Fibroblast of pulmonary artery (primary cell): ENCODE data around the gene IFIT1.

ENCODE experiments used
- DNase-seq: peaks from one replicate; pipeline ENCODE4 v3.0.0-alpha.2; 2010; ENCODE audit warnings: low read depth
- H3K4me3 ChIP-seq: replicated peaks from 2 replicates; pipeline ENCODE4 v1.5.1; 2011; ENCODE audit warnings: low read depth, mild to moderate bottlenecking, control low read depth, low read length, moderate library complexity
- TF ChIP-seq, protein P1 (sequence below): IDR thresholded peaks from 2 replicates; pipeline ENCODE4 v1.5.1; 2011; ENCODE audit warnings: mild to moderate bottlenecking, control low read depth, low read length, inconsistent platforms; ENCODE audit errors: missing control alignments

Gene IFIT1

DNA sequence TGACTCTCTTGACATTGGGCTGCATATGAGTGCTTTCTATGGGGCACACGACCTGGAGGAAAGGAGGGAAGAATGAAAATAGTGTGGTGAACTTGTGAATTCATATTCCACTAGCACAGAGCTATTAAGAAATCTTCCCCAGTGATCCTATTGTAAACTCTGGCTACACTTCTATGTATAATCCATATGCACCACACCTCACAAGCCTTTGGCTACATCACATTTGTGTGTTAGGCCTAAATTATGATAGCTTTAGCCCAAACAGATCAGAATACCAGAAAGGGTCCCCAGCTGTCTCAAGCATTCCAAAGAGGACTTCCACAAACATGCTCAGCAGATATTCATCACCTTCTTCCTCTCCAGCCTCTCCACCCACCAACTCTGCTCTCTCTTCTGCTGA, 24.3 kb upstream of the IFIT1 start:
- H3K4me3 ChIP-seq: no peak overlapping the region
- no peak for DNase-seq
- TF ChIP-seq, protein P1, sequence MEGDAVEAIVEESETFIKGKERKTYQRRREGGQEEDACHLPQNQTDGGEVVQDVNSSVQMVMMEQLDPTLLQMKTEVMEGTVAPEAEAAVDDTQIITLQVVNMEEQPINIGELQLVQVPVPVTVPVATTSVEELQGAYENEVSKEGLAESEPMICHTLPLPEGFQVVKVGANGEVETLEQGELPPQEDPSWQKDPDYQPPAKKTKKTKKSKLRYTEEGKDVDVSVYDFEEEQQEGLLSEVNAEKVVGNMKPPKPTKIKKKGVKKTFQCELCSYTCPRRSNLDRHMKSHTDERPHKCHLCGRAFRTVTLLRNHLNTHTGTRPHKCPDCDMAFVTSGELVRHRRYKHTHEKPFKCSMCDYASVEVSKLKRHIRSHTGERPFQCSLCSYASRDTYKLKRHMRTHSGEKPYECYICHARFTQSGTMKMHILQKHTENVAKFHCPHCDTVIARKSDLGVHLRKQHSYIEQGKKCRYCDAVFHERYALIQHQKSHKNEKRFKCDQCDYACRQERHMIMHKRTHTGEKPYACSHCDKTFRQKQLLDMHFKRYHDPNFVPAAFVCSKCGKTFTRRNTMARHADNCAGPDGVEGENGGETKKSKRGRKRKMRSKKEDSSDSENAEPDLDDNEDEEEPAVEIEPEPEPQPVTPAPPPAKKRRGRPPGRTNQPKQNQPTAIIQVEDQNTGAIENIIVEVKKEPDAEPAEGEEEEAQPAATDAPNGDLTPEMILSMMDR: no peak

DNA sequence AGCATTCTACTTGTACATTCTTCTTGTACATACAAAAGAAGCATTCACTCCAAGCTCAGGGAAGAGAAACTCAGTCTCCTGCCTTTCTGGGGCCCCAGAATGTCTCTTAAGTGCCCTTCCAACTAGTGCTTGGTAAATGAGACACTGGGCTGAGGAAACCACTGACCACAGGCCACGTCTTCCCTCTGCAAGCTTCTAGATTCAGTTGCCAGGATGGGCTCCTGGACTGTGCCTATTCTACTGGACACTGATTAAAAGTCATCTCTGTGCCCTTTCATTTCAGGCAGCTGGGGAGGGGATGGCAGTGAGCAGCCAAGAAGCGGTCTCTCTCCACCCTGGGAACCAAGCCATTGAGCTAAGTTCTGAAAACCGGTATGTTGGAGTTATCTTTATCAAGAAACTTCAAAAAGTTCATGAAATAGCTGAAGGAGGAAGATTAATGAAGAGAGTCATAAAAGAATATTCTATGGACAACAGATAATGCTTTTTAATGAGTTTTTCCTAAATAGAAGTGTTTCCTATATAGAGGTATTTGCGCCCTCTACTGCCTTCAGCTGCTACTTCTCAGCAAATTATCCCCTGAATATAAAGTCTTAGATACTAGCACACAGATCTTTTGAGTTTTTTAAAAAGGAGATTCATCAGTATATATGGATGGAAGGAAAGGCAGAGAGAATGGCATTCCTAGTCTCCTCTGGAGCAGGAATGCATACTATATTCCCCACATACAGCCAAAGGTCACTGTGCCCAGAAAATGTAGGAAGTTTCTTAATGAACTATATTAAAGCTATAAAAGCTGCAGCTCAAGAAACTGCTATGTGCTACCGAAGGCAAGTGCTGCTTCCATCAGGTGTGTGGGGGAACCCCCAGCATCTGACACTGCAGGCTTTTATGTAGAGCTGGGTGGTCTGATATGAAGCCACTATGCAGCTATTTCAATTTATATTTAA, 23.0 kb upstream of the IFIT1 start:
- H3K4me3 ChIP-seq: no peak overlapping the region
- DNase-seq: peak; percentile 75
- TF ChIP-seq, protein P1: peak; percentile 75

DNA sequence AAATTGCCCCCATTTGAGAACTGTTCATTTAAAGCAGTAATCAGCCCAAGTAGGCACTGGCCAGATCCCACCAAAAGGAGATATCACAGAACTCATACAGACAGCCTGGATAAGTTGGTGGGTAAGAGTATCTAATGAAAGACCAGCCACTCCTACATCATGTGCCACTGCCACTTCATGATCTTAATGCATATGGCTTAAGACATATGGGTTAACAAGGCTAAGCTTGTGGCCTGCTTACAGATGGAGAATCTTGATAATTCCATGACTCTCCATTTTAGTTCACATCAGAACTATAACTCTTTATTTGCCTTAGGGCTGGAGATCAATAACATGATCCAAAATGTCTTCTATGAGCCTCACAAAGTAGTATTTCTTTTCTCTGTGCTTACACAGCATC, 21.3 kb upstream of the IFIT1 start:
- no peak for DNase-seq
- no peak overlapping the region for H3K4me3 ChIP-seq
- TF ChIP-seq, protein P1: no peak

DNA sequence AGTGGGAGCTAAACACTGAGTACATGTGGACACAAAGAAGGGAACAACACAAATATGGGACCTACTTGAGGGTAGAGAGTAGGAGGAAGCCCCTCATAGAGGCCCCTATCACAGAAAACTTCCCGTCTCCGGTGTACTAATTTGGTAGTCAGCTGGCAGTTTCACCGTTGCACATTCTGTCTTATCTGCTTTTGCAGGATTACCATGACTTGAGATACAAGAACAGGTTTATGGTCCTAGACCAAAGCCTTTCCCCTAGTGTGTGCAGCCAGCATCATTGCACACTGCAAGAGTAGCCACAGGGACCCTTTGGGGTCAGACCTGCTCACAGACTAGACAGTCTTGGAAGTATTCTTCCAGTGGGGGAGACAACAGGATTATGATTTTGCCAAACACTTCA, 20.4 kb upstream of the IFIT1 start:
- DNase-seq: no peak
- H3K4me3 ChIP-seq: no peak overlapping the region
- TF ChIP-seq, protein P1: no peak

DNA sequence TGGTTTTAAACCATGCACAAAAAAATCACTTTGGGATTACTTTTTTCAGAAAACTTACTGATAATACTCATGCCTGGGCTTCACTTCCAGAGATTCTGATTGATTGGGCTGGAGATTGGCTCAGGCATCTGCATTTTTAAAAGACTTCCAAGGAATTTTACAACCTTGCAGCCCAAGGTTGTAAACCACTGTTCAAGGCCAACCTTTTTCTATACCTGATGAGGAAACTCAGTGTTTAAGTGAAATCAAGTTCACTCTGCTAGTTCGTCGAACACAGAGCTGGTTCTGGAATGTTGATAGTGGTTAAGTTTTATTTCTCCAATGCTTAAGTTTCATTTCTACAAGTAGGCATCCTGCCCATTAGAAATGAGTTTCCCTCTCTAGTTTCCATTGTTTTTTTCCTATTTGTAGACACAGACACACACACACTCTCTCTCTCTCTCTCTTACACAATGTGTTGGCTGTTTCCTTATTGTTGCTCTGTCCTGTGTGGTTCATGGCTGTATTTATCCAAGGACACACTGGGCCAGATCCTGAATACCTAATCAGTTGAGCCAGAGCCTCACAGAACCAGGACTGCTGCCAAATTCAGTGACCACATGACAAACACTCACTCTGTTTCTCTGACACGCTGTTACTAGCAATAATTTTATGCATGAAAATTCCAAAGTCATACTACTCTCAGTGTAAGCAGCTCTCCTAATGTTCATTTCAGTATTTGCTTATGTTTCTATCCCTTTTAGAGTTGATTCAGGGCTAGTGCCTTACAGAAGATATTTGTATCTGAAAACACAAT, 18.3 kb upstream of the IFIT1 start:
- H3K4me3 ChIP-seq: peak overlapping the region; percentile 34
- TF ChIP-seq, protein P1: no peak
- peak; percentile 96 for DNase-seq

DNA sequence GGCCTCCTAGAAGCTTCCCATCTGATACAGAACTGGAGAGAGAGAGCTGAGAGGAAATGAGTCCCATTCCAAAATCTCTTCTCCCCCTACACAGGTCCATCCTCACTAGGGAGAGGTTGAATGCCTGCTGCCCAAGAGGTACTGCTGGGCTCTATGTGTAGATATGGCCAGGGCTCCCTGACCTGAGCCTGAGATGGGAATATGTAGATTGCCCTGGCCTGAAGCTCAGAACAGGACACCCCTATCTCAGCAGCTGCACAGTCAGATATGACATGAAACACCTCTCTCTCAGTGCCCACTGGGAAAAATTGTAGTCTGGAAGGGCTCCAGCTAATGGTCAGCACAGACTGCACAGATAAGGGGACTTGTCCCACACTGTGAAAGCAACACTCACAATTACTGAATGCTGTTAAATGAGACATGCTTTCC, 17.7 kb upstream of the IFIT1 start:
- no peak for DNase-seq
- TF ChIP-seq, protein P1: no peak
- no peak overlapping the region for H3K4me3 ChIP-seq
